Neural cell (in vitro differentiated cells): ENCODE results near the gene KRT5.

Experiments used
- CTCF ChIP-seq: fragments of 450-650 bp; IDR thresholded peaks from 2 replicates; pipeline ENCODE4 v1.5.1; 2014; ENCODE audit warnings: antibody characterized with exemption, mild to moderate bottlenecking, moderate library complexity; ENCODE audit not compliant: poor library complexity, severe bottlenecking
- POLR2AphosphoS5 ChIP-seq: IDR thresholded peaks from 2 replicates; pipeline ENCODE4 v1.6.1; 2012

GRCh38 chr12:52499806-52500560 lies 20.2 kb downstream of the KRT5 start:
- TF ChIP-seq POLR2AphosphoS5 (no peak), CTCF (no peak)
